RPMI8226 (cell line): ENCODE measurements around the gene RPL26.
"Not testable (repeated sequence)": the region's sequence is repeated elsewhere in the genome, so short reads cannot be mapped to it uniquely, and the experiment has no call there.

Experiments used
- DNase-seq: peaks from one replicate; pipeline ENCODE4 v3.0.0-alpha.2; 2015

Gene RPL26

GRCh38 chr17:8362651-8363332 is 20.2 kb downstream of the RPL26 start:
- no peak for DNase-seq

- DNase-seq, result no peak
Measured at GRCh38 chr17:8360751-8361150, 22.2 kb downstream of the RPL26 start.

- DNase-seq, result no peak
Measured at GRCh38 chr17:8360260-8360659, 22.7 kb downstream of the RPL26 start.

GRCh38 chr17:8359769-8360168 is 23.2 kb downstream of the RPL26 start:
- DNase-seq, result no peak

GRCh38 chr17:8357910-8358309 is 25.1 kb downstream of the RPL26 start:
- DNase-seq, result no peak

- no peak for DNase-seq
Measured at GRCh38 chr17:8354236-8354635, 28.8 kb downstream of the RPL26 start.

- no peak for DNase-seq
Measured at GRCh38 chr17:8353736-8354135, 29.3 kb downstream of the RPL26 start.

- no peak for DNase-seq
Measured at GRCh38 chr17:8350339-8350738, 32.7 kb downstream of the RPL26 start.

- not testable (repeated sequence) for DNase-seq
Measured at GRCh38 chr17:8347001-8347400, 36.0 kb downstream of the RPL26 start.

GRCh38 chr17:8345951-8346665 is 36.9 kb downstream of the RPL26 start:
- DNase-seq, result no peak

GRCh38 chr17:8345052-8345690 is 37.8 kb downstream of the RPL26 start:
- no peak for DNase-seq

GRCh38 chr17:8341456-8341855 is 41.5 kb downstream of the RPL26 start:
- no peak for DNase-seq

GRCh38 chr17:8339540-8339939 is 43.5 kb downstream of the RPL26 start, which contains the start of gene ODF4:
ODF4 (plus strand) TSS chr17:8339840; CDS start chr17:8340052, 212 bp downstream.
- DNase-seq, result no peak

GRCh38 chr17:8338753-8339140 is 44.2 kb downstream of the RPL26 start:
- DNase-seq, result no peak

GRCh38 chr17:8337802-8338752 is 44.9 kb downstream of the RPL26 start:
- DNase-seq, result no peak

GRCh38 chr17:8333281-8333680 is 49.7 kb downstream of the RPL26 start:
- DNase-seq, result no peak

GRCh38 chr17:8332688-8333087 is 50.3 kb downstream of the RPL26 start:
- DNase-seq, result no peak

- no peak for DNase-seq
Measured at GRCh38 chr17:8332128-8332527, 50.9 kb downstream of the RPL26 start.
